ENCODE results near the gene CACNA1D.

GRCh38 chr3:53473422-53473821 lies 21.0 kb upstream of the CACNA1D start:
- TF ChIP-seq POLR2A (IDR thresholded peaks at IDR 0.05; ENCODE audit: low read depth, low read length) (no peak), POLR2AphosphoS5 (IDR thresholded peaks at IDR 0.05; ENCODE audit: low read depth, low read length) (no peak), TAF1 (IDR thresholded peaks at IDR 0.05; ENCODE audit: low read depth, low read length) (no peak), SPI1 (IDR thresholded peaks at IDR 0.05; ENCODE audit: low read depth, low read length) (no peak)
